ENCODE data around the gene MACIR.
"Not testable (repeated sequence)": the region's sequence is repeated elsewhere in the genome, so short reads cannot be mapped to it uniquely, and the experiment has no call there.

MACIR gene

GRCh38 chr5:103258368-103258956 lies at the start of gene MACIR:
Gene MACIR (plus strand): TSS chr5:103258763. CDS start chr5:103275920, 17,157 bp downstream.
- DNase-seq, result peak; percentile 99

DNA sequence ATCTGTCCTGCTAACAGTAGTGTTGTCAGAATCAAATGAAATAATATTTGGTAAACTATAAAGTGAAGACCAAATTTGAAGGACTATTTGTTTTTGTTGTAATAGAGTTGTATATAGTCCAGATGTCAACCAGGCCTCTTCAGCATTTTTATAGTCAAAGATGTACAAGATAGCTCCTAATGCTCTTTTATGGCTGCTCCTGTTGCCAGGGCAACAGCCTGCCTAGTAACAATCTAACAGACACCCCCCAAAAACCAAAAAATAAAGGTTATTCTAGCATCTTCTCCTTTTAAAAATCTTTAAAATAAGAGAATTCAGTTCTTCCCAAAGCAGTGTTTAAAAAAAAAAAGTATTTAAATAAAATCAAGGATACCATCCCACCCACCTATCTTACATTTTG lies 49.5 kb upstream of the MACIR start:
- DNase-seq, result no peak

DNA sequence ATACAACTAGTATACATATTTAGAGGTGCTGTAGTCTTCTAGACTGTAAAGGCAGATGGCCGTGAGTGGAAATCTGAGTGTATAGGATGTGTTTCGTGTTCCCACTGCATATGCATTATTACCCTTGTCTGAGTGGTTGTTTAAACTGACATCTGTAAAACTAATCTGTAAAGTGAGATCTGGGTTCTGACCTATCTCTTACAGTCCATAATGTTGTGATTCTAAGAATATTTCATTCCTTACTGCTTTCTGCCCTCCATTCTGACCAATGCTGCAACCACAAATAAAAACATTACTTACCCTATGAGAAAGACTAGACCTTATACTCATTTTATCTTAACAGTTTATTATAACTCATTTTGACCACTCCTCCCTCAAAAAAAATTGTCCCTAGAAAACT lies 47.6 kb upstream of the MACIR start:
- DNase-seq, result no peak

GRCh38 chr5:103211576-103212561 lies 46.7 kb upstream of the MACIR start:
- DNase-seq, result peak; percentile 30

DNA sequence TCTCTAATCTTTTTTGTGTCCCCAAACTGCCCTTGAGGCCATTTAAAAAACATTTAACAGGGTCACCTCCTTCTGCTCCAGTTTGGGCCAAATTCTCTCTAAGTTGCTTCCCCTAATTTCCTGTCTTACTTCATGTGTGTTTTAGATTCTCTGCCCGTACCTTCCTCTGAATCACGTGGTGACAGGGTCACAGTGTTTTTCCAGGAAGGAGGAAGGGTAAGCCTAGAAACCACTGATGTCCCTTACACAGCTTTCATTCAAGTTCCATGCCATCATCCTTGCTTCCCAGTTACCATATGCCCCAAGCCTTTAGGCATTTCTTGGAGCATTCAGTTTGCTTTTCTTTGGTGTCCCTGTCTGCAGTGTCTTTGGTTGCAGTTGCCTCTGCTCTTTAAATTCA lies 42.4 kb upstream of the MACIR start:
- no peak for DNase-seq

DNA sequence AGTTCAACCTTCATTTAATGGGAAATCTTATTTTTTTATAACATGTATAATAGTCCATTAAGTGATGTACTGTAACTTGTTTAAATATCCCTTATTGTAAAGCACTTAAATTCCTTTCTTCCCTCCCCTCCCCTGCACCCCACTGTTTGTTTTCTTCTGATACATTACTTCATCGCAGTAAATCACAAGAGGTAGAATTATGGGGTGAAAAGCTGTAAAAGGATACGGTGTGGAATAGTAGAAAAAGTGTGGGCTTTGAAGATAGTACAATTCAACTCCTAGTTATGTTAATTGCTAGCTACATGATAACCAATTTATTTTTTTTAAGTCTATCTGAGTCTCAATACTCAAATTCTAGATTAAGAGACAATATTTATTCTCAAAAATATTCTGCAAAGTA lies 41.9 kb upstream of the MACIR start:
- DNase-seq, result no peak

- no peak for DNase-seq
Observed at GRCh38 chr5:103217101-103217500, 41.5 kb upstream of the MACIR start.

- no peak for DNase-seq
Observed at GRCh38 chr5:103218164-103218563, 40.4 kb upstream of the MACIR start.

- not testable (repeated sequence) for DNase-seq
Observed at GRCh38 chr5:103219074-103219473, 39.5 kb upstream of the MACIR start.

GRCh38 chr5:103223031-103223955 lies 35.3 kb upstream of the MACIR start:
- no peak for DNase-seq

- peak; percentile 73 for DNase-seq
Observed at GRCh38 chr5:103224118-103224893, 34.3 kb upstream of the MACIR start.

DNA sequence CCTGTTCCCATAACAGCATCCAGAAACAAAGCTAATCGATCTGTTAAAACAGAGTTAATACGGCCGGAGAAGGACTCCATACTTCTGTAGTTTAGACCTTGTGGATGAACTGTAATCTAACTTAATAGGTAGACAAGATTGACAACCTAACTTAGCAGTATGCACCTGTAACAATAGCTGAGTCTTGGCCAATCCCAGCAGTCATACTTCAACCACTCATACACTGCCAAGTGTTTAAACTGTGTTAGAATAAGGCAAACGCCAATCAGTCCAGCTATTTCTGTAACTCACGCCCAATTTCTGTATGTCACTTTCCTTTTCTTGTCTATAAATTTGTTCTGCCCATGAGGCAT lies 33.7 kb upstream of the MACIR start:
- DNase-seq, result no peak

GRCh38 chr5:103228061-103228460 lies 30.5 kb upstream of the MACIR start:
- DNase-seq, result no peak

- peak; percentile 5 for DNase-seq
Observed at GRCh38 chr5:103228588-103228987, 30.0 kb upstream of the MACIR start.

- peak; percentile 45 for DNase-seq
Observed at GRCh38 chr5:103232393-103232999, 26.1 kb upstream of the MACIR start.

- DNase-seq, result no peak
Observed at GRCh38 chr5:103234239-103234975, 24.2 kb upstream of the MACIR start.

- no peak for DNase-seq
Observed at GRCh38 chr5:103235891-103236290, 22.7 kb upstream of the MACIR start.

GRCh38 chr5:103237778-103238177 lies 20.8 kb upstream of the MACIR start:
- no peak for DNase-seq

- DNase-seq, result no peak
Observed at GRCh38 chr5:103243665-103244064, 14.9 kb upstream of the MACIR start.

GRCh38 chr5:103244398-103244797 lies 14.2 kb upstream of the MACIR start:
- no peak for DNase-seq

DNA sequence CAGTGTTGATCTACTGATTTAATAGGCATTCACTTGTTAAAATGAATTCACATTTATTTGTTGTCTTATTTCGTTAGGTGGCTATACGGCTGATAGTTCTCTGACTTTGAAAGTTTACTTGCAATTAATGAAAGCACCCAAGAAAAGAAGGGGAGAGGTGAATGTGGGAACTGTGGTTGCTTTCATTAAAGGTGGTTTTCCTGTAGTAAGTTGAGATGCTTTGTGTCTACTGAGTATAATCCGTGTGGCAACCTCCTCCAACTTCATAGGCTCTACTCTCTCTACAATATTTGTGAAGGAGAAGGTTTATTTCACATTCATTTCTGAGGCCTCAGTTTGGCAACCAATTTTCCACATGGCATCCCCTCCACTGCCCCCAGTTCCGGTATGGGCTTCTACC lies 12.8 kb upstream of the MACIR start:
- no peak for DNase-seq
